Neural crest cell (in vitro differentiated cells): ENCODE data around the gene TECPR1. TPM values are rescaled to one million over a fixed set of nuclear protein-coding genes. Genes with fewer than 3 reads are reported as not detected.

Experiments
- DNase-seq: peaks from one replicate; pipeline ENCODE4 v3.0.0; 2021; ENCODE audit warnings: low read depth, mixed read lengths, low spot score
- H3K27ac Mint-ChIP-seq: one replicate; pipeline ENCODE4 v1.8.0; 2021; ENCODE audit warnings: mild to moderate bottlenecking, mixed read lengths; ENCODE audit not compliant: unreplicated experiment
- H3K27me3 Mint-ChIP-seq: 2 replicates; pipeline ENCODE4 v1.8.0; 2021; ENCODE audit warnings: low read depth, mild to moderate bottlenecking, mixed read lengths
- H3K36me3 Mint-ChIP-seq: 2 replicates; pipeline ENCODE4 v1.8.0; 2021; ENCODE audit warnings: low read depth, mild to moderate bottlenecking, mixed read lengths
- H3K4me1 Mint-ChIP-seq: 2 replicates; pipeline ENCODE4 v1.8.0; 2021; ENCODE audit warnings: mixed read lengths
- H3K4me3 Mint-ChIP-seq: one replicate; pipeline ENCODE4 v1.8.0; 2021; ENCODE audit warnings: mild to moderate bottlenecking, mixed read lengths
- H3K9me3 Mint-ChIP-seq: 2 replicates; pipeline ENCODE4 v1.8.0; 2021; ENCODE audit warnings: mixed read lengths
- CTCF ChIP-seq: fragments of 200-600 bp; sonication (generic); conservative IDR thresholded peaks from 2 replicates; pipeline ENCODE4 v1.5.0; 2021; ENCODE audit warnings: antibody characterized with exemption, mild to moderate bottlenecking
- total RNA-seq: library from RNA; stranded (reverse); gene quantifications from 2 replicates; pipeline ENCODE4 v1.2.1, GENCODE V29; 2021

The TECPR1 gene
- total RNA-seq, 1 donor from 2014 or later: 35.2 TPM

- Mint-ChIP-seq H3K4me1 (peaks cover 5% of the 10 kb centered on the region), H3K36me3 (peaks cover 5% of the 10 kb centered on the region), H3K9me3 (no peaks in the 10 kb centered on the region), H3K4me3 (no peak overlapping the region), H3K27ac (no peak overlapping the region), H3K27me3 (no peaks in the 10 kb centered on the region)
- TF ChIP-seq CTCF: no peak
- no peak for DNase-seq
These were observed 9.7 kb downstream of the TECPR1 start for GRCh38 chr7:98242342-98242741.

GRCh38 chr7:98241674-98242241 is 10.3 kb downstream of the TECPR1 start:
- H3K36me3 Mint-ChIP-seq: peaks cover 5% of the 10 kb centered on the region
- peaks cover 5% of the 10 kb centered on the region for H3K4me1 Mint-ChIP-seq
- H3K27ac Mint-ChIP-seq: no peak overlapping the region
- no peaks in the 10 kb centered on the region for H3K27me3 Mint-ChIP-seq
- no peak for DNase-seq
- H3K4me3 Mint-ChIP-seq: no peak overlapping the region
- no peak for TF ChIP-seq CTCF
- no peaks in the 10 kb centered on the region for H3K9me3 Mint-ChIP-seq

- Mint-ChIP-seq H3K36me3 (peaks cover 5% of the 10 kb centered on the region), H3K27me3 (no peaks in the 10 kb centered on the region), H3K4me1 (peaks cover 5% of the 10 kb centered on the region), H3K4me3 (no peak overlapping the region), H3K27ac (peak overlapping the region; percentile 75), H3K9me3 (no peaks in the 10 kb centered on the region)
- peak; percentile 72 for TF ChIP-seq CTCF
- DNase-seq: peak; percentile 70
These were observed 10.9 kb downstream of the TECPR1 start for GRCh38 chr7:98240961-98241673.

GRCh38 chr7:98238976-98239375 is 13.1 kb downstream of the TECPR1 start:
- Mint-ChIP-seq H3K27me3 (no peaks in the 10 kb centered on the region), H3K36me3 (peaks cover 5% of the 10 kb centered on the region), H3K9me3 (no peaks in the 10 kb centered on the region), H3K27ac (peak overlapping the region; percentile 12), H3K4me3 (no peak overlapping the region), H3K4me1 (peaks cover 5% of the 10 kb centered on the region)
- TF ChIP-seq CTCF: no peak
- no peak for DNase-seq

- no peaks in the 10 kb centered on the region for H3K27me3 Mint-ChIP-seq
- peaks cover 5% of the 10 kb centered on the region for H3K36me3 Mint-ChIP-seq
- no peak overlapping the region for H3K27ac Mint-ChIP-seq
- H3K4me1 Mint-ChIP-seq: peaks cover 5% of the 10 kb centered on the region
- no peaks in the 10 kb centered on the region for H3K9me3 Mint-ChIP-seq
- TF ChIP-seq CTCF: no peak
- no peak for DNase-seq
- no peak overlapping the region for H3K4me3 Mint-ChIP-seq
These were observed 14.0 kb downstream of the TECPR1 start for GRCh38 chr7:98238076-98238475.
